ENCODE data around the gene SLAMF9.
"Not testable (repeated sequence)": the region's sequence is repeated elsewhere in the genome, so short reads cannot be mapped to it uniquely, and the experiment has no call there.

The SLAMF9 gene

GRCh38 chr1:159920202-159920601, 33.8 kb downstream of the SLAMF9 start:
- DNase-seq, result no peak

GRCh38 chr1:159919236-159919865, 34.7 kb downstream of the SLAMF9 start:
- no peak for DNase-seq

GRCh38 chr1:159918352-159919200, 35.5 kb downstream of the SLAMF9 start:
- no peak for DNase-seq

GRCh38 chr1:159917533-159918351, 36.3 kb downstream of the SLAMF9 start:
- no peak for DNase-seq

- DNase-seq, result no peak
These were observed 37.6 kb downstream of the SLAMF9 start for GRCh38 chr1:159916242-159917051.

GRCh38 chr1:159915571-159916241, 38.3 kb downstream of the SLAMF9 start:
- no peak for DNase-seq

GRCh38 chr1:159914252-159915018, 39.6 kb downstream of the SLAMF9 start:
- DNase-seq, result no peak

GRCh38 chr1:159913451-159914192, 40.4 kb downstream of the SLAMF9 start:
- DNase-seq, result no peak

GRCh38 chr1:159911326-159912070, 42.5 kb downstream of the SLAMF9 start:
- no peak for DNase-seq

GRCh38 chr1:159908031-159908940, 45.8 kb downstream of the SLAMF9 start:
- no peak for DNase-seq

GRCh38 chr1:159906960-159907359, 47.1 kb downstream of the SLAMF9 start:
- no peak for DNase-seq

- not testable (repeated sequence) for DNase-seq
These were observed 50.0 kb downstream of the SLAMF9 start for GRCh38 chr1:159904036-159904435.

- DNase-seq, result no peak
These were observed 51.5 kb downstream of the SLAMF9 start for GRCh38 chr1:159902541-159902940.
